ENCODE measurements around the gene SLC9A8. TPM values are rescaled to one million over a fixed set of nuclear protein-coding genes. Genes with fewer than 3 reads are reported as not detected.
A peak's percentile ranks its signal among the peaks of the same experiment; 100 is the strongest.
"Not testable (repeated sequence)": the region's sequence is repeated elsewhere in the genome, so short reads cannot be mapped to it uniquely, and the experiment has no call there.

Gene SLC9A8
- total and polyA plus RNA-seq, 4 donors = 9.3 to 14.0 (median 11.3) TPM

- H3K9me3 ChIP-seq (ENCODE audit: control insufficient read depth, insufficient read depth, low read length) = no peaks in the 10 kb centered on the region
- H3K4me1 ChIP-seq (ENCODE audit: control insufficient read depth, insufficient read depth, low read length) = peaks cover 71% of the 10 kb centered on the region
- DNase-seq (ENCODE audit: low read depth in 4 of 6, low spot score in 6 of 6) = no peak
- no peak overlapping the region for H3K4me3 ChIP-seq (ENCODE audit: low read depth, low read length)
- peak overlapping the region; percentile 79 for H3K27ac ChIP-seq (ENCODE audit: low read depth, low read length)
- H3K36me3 ChIP-seq (ENCODE audit: control insufficient read depth, insufficient read depth, low read length) = peaks cover 55% of the 10 kb centered on the region
- H3K27me3 ChIP-seq (ENCODE audit: control insufficient read depth, insufficient read depth, low read length) = no peaks in the 10 kb centered on the region
- WGBS (ENCODE audit: insufficient coverage) = 77% methylated on average over 8 of the region's 9 CpGs
These were observed 77.3 kb downstream of the SLC9A8 start for GRCh38 chr20:49889935-49890333.

- Histone ChIP-seq H3K27me3 (ENCODE audit: control insufficient read depth, insufficient read depth, low read length) (no peaks in the 10 kb centered on the region), H3K36me3 (ENCODE audit: control insufficient read depth, insufficient read depth, low read length) (peaks cover 47% of the 10 kb centered on the region), H3K27ac (ENCODE audit: low read depth, low read length) (peak overlapping the region; percentile 79), H3K9me3 (ENCODE audit: control insufficient read depth, insufficient read depth, low read length) (no peaks in the 10 kb centered on the region), H3K4me3 (ENCODE audit: low read depth, low read length) (no peak overlapping the region), H3K4me1 (ENCODE audit: control insufficient read depth, insufficient read depth, low read length) (peaks cover 71% of the 10 kb centered on the region)
- peak in 2 of 6 donors; percentile 58 to 60 for DNase-seq (ENCODE audit: low read depth in 4 of 6, low spot score in 6 of 6)
- 27% methylated on average over 18 of the region's 21 CpGs for WGBS (ENCODE audit: insufficient coverage)
These were observed 78.1 kb downstream of the SLC9A8 start for GRCh38 chr20:49890471-49891361.

GRCh38 chr20:49891476-49892110, 79.0 kb downstream of the SLC9A8 start:
- H3K27me3 ChIP-seq (ENCODE audit: control insufficient read depth, insufficient read depth, low read length) = no peaks in the 10 kb centered on the region
- peak in 1 of 6 donors; percentile 61 for DNase-seq (ENCODE audit: low read depth in 4 of 6, low spot score in 6 of 6)
- H3K9me3 ChIP-seq (ENCODE audit: control insufficient read depth, insufficient read depth, low read length) = no peaks in the 10 kb centered on the region
- no peak overlapping the region for H3K4me3 ChIP-seq (ENCODE audit: low read depth, low read length)
- H3K27ac ChIP-seq (ENCODE audit: low read depth, low read length) = peak overlapping the region; percentile 79
- peaks cover 69% of the 10 kb centered on the region for H3K4me1 ChIP-seq (ENCODE audit: control insufficient read depth, insufficient read depth, low read length)
- 45% methylated on average over 9 of the region's 13 CpGs for WGBS (ENCODE audit: insufficient coverage)
- H3K36me3 ChIP-seq (ENCODE audit: control insufficient read depth, insufficient read depth, low read length) = peaks cover 38% of the 10 kb centered on the region

- H3K27ac ChIP-seq (ENCODE audit: low read depth, low read length) = no peak overlapping the region
- no peaks in the 10 kb centered on the region for H3K9me3 ChIP-seq (ENCODE audit: control insufficient read depth, insufficient read depth, low read length)
- WGBS (ENCODE audit: insufficient coverage) = 79% methylated on average over 7 of the region's 9 CpGs
- no peaks in the 10 kb centered on the region for H3K27me3 ChIP-seq (ENCODE audit: control insufficient read depth, insufficient read depth, low read length)
- H3K4me3 ChIP-seq (ENCODE audit: low read depth, low read length) = no peak overlapping the region
- H3K4me1 ChIP-seq (ENCODE audit: control insufficient read depth, insufficient read depth, low read length) = peaks cover 63% of the 10 kb centered on the region
- no peak for DNase-seq (ENCODE audit: low read depth in 4 of 6, low spot score in 6 of 6)
- peaks cover 31% of the 10 kb centered on the region for H3K36me3 ChIP-seq (ENCODE audit: control insufficient read depth, insufficient read depth, low read length)
These were observed 79.6 kb downstream of the SLC9A8 start for GRCh38 chr20:49892260-49892659.

GRCh38 chr20:49892817-49893216, 80.2 kb downstream of the SLC9A8 start:
- 66% methylated on average over 3 of the region's 11 CpGs for WGBS (ENCODE audit: insufficient coverage)
- DNase-seq (ENCODE audit: low read depth in 4 of 6, low spot score in 6 of 6) = no peak
- Histone ChIP-seq H3K36me3 (ENCODE audit: control insufficient read depth, insufficient read depth, low read length) (peaks cover 26% of the 10 kb centered on the region), H3K9me3 (ENCODE audit: control insufficient read depth, insufficient read depth, low read length) (peaks cover 1% of the 10 kb centered on the region), H3K4me3 (ENCODE audit: low read depth, low read length) (no peak overlapping the region), H3K4me1 (ENCODE audit: control insufficient read depth, insufficient read depth, low read length) (peaks cover 57% of the 10 kb centered on the region), H3K27me3 (ENCODE audit: control insufficient read depth, insufficient read depth, low read length) (no peaks in the 10 kb centered on the region), H3K27ac (ENCODE audit: low read depth, low read length) (no peak overlapping the region)

- H3K27me3 ChIP-seq (ENCODE audit: control insufficient read depth, insufficient read depth, low read length) = no peaks in the 10 kb centered on the region
- H3K4me3 ChIP-seq (ENCODE audit: low read depth, low read length) = no peak overlapping the region
- H3K36me3 ChIP-seq (ENCODE audit: control insufficient read depth, insufficient read depth, low read length) = peaks cover 21% of the 10 kb centered on the region
- DNase-seq (ENCODE audit: low read depth in 4 of 6, low spot score in 6 of 6) = no peak
- no peak overlapping the region for H3K27ac ChIP-seq (ENCODE audit: low read depth, low read length)
- H3K4me1 ChIP-seq (ENCODE audit: control insufficient read depth, insufficient read depth, low read length) = peaks cover 51% of the 10 kb centered on the region
- 82% methylated on average over 7 of the region's 12 CpGs for WGBS (ENCODE audit: insufficient coverage)
- H3K9me3 ChIP-seq (ENCODE audit: control insufficient read depth, insufficient read depth, low read length) = peaks cover 3% of the 10 kb centered on the region
These were observed 80.8 kb downstream of the SLC9A8 start for GRCh38 chr20:49893242-49894072.

- Histone ChIP-seq H3K27me3 (ENCODE audit: control insufficient read depth, insufficient read depth, low read length) (no peaks in the 10 kb centered on the region), H3K4me1 (ENCODE audit: control insufficient read depth, insufficient read depth, low read length) (peaks cover 45% of the 10 kb centered on the region), H3K36me3 (ENCODE audit: control insufficient read depth, insufficient read depth, low read length) (peaks cover 15% of the 10 kb centered on the region), H3K9me3 (ENCODE audit: control insufficient read depth, insufficient read depth, low read length) (peaks cover 3% of the 10 kb centered on the region), H3K4me3 (ENCODE audit: low read depth, low read length) (no peak overlapping the region), H3K27ac (ENCODE audit: low read depth, low read length) (no peak overlapping the region)
- no peak for DNase-seq (ENCODE audit: low read depth in 4 of 6, low spot score in 6 of 6)
- WGBS (ENCODE audit: insufficient coverage) = no CpG with 5 or more reads among the region's 6 CpGs
These were observed 81.4 kb downstream of the SLC9A8 start for GRCh38 chr20:49894073-49894470.

- not testable (repeated sequence) for H3K36me3 ChIP-seq (ENCODE audit: control insufficient read depth, insufficient read depth, low read length); H3K9me3 ChIP-seq (ENCODE audit: control insufficient read depth, insufficient read depth, low read length); H3K4me3 ChIP-seq (ENCODE audit: low read depth, low read length); H3K27me3 ChIP-seq (ENCODE audit: control insufficient read depth, insufficient read depth, low read length); DNase-seq (ENCODE audit: low read depth in 4 of 6, low spot score in 6 of 6); H3K27ac ChIP-seq (ENCODE audit: low read depth, low read length)
- peaks cover 29% of the 10 kb centered on the region for H3K4me1 ChIP-seq (ENCODE audit: control insufficient read depth, insufficient read depth, low read length)
- WGBS (ENCODE audit: insufficient coverage) = 100% methylated on average over 4 of the region's 7 CpGs
These were observed 83.0 kb downstream of the SLC9A8 start for GRCh38 chr20:49895474-49896093.

GRCh38 chr20:49896204-49896603, 83.6 kb downstream of the SLC9A8 start:
- peaks cover 3% of the 10 kb centered on the region for H3K9me3 ChIP-seq (ENCODE audit: control insufficient read depth, insufficient read depth, low read length)
- H3K27ac ChIP-seq (ENCODE audit: low read depth, low read length) = no peak overlapping the region
- peaks cover 23% of the 10 kb centered on the region for H3K4me1 ChIP-seq (ENCODE audit: control insufficient read depth, insufficient read depth, low read length)
- 100% methylated on average over 1 of the region's 6 CpGs for WGBS (ENCODE audit: insufficient coverage)
- no peaks in the 10 kb centered on the region for H3K27me3 ChIP-seq (ENCODE audit: control insufficient read depth, insufficient read depth, low read length)
- peak in 1 of 6 donors; percentile 48 for DNase-seq (ENCODE audit: low read depth in 4 of 6, low spot score in 6 of 6)
- no peak overlapping the region for H3K4me3 ChIP-seq (ENCODE audit: low read depth, low read length)
- peaks cover 5% of the 10 kb centered on the region for H3K36me3 ChIP-seq (ENCODE audit: control insufficient read depth, insufficient read depth, low read length)
